ENCODE data around the gene PCK1.

DNA sequence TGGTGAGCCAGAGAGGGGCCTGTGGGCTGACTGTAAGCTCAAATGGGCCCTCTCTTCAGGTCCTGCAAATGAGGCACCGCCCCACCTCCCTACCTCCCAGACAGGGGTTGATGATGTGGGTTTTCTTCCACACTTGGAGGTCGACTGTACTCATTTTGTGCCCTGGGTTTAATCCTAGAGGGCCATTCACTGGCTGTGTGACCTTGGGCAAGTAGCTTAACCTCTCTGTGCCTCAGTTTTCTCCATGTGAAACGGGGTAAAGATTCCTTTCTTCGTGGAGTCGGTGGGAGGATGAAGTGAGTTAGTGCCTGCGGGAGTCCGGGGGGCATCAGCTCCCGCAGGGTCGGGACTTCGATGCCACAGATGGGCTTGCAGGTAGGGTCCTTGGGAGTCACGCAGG, 35.4 kb downstream of the PCK1 start:
- TF ChIP-seq, protein P1, sequence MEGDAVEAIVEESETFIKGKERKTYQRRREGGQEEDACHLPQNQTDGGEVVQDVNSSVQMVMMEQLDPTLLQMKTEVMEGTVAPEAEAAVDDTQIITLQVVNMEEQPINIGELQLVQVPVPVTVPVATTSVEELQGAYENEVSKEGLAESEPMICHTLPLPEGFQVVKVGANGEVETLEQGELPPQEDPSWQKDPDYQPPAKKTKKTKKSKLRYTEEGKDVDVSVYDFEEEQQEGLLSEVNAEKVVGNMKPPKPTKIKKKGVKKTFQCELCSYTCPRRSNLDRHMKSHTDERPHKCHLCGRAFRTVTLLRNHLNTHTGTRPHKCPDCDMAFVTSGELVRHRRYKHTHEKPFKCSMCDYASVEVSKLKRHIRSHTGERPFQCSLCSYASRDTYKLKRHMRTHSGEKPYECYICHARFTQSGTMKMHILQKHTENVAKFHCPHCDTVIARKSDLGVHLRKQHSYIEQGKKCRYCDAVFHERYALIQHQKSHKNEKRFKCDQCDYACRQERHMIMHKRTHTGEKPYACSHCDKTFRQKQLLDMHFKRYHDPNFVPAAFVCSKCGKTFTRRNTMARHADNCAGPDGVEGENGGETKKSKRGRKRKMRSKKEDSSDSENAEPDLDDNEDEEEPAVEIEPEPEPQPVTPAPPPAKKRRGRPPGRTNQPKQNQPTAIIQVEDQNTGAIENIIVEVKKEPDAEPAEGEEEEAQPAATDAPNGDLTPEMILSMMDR (IDR thresholded peaks at IDR 0.05; ENCODE audit: control extremely low read depth in 1 of 3, insufficient read depth in 1 of 3, low read depth in 1 of 3, low read length in 3 of 3): no peak
- TF ChIP-seq SP1 (IDR thresholded peaks at IDR 0.05; ENCODE audit: low read depth, low read length) (no peak), GABPA (IDR thresholded peaks at IDR 0.05; ENCODE audit: borderline replicate concordance, insufficient read depth, low read length) (no peak)
- TF ChIP-seq, protein P2, sequence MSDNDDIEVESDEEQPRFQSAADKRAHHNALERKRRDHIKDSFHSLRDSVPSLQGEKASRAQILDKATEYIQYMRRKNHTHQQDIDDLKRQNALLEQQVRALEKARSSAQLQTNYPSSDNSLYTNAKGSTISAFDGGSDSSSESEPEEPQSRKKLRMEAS (IDR thresholded peaks at IDR 0.05): no peak

Measured in H1 (cell line).